ENCODE results near the gene NR3C2.
"Not testable (repeated sequence)": the region's sequence is repeated elsewhere in the genome, so short reads cannot be mapped to it uniquely, and the experiment has no call there.

Gene NR3C2

DNA sequence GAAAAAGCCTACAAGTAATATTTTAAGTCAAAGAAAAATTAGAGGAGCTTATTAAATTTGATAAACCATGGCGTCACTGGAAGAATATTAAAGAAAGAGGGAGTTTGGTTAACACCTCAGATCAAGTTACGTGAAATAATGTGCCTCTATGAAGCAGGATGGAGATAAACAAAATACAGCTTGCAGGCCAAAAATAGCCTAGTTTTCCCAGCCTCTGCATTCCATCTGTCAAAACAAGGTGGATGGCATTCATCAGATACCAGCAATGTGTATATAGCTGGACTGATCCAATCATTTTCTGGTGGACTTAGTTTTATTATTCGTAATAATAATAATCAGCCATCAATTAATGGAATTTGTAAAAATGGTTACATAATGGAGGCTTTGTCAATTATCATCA lies 230.7 kb downstream of the NR3C2 start:
- DNase-seq = no peak

DNA sequence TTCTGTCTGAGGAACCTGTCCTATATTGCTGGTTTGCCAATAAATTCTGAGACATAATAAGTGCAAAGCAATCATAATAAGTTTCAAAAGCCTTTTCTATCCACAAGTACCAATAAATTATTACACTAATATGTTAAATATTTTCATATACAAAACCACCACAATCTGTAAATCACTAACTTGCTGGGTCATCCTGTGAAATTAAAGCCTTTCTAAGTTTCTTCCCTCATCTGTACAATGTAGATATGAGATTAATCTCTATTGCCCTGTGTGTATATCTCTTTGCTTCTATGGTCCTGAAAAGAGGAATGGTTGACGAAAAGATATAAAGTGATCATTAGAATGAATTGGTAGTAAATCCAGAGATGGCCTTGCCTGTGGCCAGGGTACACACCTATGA lies 231.6 kb downstream of the NR3C2 start:
- no peak for DNase-seq

DNA sequence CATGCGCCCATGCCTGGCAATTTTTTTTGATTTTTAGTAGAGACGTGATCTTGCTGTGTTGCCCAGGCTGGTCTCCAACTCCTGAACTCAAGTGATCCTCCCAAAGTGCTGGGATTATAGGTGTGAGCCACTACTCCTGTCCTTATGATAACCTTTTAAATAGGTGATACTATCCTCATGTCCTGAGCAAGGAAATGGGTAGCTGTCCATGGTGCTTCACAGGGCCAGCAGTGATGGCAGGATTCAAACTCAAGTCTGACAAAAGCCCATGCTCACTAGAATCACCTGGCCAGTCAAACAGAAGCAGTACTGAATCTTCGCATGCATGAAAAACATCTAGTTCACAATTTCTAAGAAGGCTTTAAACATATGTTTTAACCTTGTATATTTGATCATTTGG lies 235.1 kb downstream of the NR3C2 start:
- DNase-seq = peak in 1 of 5 experiments; percentile 12

DNA sequence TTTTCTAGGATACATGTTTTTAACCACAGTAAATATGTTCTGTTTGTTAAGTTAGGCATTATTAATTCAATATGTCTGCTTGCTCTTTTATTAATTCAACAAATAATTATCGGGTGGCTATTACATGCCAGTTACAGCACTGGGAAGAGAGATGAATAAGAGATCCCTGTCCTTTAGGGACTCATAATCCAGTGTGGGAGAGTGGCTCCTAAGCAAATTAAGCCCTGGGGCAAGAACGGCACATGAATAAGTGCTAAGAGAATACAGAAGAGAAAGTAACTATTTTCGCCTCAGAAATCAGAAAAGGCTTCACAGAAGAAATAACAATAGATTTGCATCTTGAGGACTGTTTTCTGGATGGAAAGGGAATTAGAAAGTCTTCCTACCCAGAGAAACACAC lies 236.7 kb downstream of the NR3C2 start:
- no peak for DNase-seq

DNA sequence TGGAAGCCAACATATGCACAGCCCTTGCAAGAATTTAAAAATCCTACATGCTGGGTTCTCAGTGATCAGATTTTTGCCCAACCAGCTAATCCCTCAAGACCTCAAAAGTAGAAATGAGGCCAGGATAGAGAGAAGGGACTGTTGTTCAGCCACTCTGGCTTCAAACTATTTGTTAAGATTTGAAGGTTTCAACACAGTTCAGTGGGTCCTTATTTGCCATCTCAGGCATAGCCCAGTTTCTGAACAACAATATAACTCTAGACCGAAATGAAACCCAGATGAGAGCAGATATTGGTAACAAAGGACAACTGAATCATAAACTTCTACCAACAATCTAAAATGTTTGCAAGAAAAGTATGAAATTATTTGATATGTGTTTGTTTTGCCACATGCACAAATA lies 237.3 kb downstream of the NR3C2 start:
- DNase-seq = no peak

DNA sequence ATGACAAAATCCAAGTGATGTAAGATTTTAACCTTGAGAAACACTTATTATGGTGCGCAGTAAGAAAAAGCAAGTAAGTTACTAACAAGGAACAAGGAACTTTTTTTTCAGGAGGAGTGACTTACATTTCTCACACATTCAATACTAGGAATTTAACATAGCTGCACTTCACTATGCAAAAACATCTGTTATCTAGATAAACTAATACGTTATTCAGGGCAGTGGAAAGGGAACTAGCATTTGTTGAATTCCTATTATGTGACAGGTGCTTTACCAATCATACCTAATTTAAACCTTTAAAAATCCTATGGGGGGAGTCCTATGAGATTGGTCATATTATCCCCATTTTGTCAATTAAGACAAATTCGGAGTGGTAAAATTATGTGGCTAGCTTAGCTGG lies 238.0 kb downstream of the NR3C2 start:
- DNase-seq = no peak

DNA sequence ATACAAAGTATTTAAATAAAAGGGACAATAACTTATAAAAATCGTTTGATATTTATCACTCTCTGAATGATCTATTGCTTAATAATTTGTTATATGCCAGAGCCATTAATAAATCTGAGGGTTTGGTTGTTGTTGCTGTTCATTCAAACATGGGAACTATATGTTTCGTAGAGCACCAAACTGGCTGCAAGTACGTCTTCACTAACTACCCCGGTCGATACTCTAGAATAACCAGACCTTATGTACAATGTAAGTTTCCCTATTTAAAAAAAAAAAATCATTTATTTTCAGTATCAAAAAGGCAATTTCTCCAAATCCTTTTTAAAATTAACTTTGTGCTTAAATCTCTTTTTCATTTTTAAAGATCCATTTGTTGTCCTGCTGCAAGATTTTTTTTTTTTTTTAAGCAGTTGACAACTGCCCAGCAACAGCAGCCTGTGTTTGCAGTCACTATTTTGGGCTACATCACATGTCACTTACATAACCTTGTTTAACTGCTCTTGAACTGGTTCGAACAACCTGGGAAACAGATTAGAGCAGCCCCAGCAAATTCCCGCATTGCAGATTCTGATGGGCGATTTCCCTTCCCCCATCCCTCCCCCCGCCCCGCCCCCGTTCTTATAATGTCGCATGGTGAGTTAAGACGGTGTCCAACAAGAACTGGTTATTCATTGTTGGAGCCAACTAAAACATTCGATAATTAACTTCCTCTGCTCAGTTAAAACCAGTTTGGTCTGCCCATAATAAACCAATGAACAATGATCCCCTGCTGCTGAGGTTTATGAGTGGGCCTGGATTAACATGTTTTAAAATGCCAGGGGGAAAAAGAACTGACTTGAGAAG lies 238.9 kb downstream of the NR3C2 start:
- DNase-seq = no peak

DNA sequence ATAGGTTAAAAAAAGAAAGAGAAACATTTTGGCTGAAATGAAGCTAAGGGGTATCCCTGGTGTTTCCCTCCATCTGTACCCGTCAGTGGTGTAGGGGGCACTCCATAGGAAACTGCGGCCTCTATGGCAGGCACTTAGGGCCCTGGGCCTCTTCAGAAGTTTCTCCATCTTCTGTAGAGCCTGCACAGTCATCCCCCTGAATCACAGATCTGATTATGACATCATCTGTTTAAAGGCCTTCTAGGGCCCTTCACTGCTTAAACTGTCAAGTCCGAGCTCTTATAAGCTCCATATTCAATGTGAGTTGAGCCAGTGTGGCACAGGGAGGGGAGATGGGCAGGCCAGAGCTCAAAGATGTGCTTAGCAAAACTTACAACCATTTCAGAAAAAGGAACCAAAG lies 241.3 kb downstream of the NR3C2 start:
- no peak for DNase-seq

DNA sequence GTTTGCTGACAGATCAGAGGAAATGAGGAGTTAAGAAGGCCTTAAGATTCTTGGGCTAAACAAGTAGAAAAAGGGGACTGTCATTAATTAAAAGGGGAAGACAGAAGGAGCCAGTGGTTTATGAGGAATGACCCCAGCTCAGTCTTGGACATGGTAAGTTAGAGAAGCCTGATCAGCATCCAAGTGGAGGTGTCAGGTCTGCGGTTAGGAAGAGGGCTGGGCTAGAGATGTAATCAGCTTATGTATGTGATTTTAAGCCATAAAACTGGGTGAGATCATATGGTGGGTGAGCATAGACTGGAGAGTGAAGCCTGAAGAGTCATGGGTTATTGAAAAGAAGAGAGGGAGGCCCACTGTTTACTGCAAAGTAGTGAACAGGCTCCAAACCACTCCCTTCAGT lies 246.1 kb downstream of the NR3C2 start:
- DNase-seq = peak in 1 of 5 experiments; percentile 9

DNA sequence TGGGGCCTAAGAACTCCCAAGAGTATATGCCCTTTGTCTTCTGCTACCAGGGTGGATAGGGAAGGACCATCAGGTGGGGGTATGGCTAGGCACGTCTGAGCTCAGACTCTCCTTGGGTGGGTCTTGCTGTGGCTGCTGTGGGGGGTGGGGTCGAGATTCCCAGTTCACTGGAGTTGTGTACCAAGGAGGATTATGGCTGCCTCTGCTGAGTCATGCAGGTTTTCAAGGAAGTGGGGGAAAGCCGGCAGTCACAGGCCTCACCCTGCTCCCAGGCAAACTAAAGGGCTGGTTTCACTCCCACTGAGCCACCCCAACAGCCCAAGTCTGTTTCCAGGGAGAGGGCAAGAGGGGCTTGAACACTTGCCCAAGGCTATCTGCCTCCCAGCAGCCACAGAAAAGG lies 249.7 kb downstream of the NR3C2 start:
- no peak for DNase-seq

DNA sequence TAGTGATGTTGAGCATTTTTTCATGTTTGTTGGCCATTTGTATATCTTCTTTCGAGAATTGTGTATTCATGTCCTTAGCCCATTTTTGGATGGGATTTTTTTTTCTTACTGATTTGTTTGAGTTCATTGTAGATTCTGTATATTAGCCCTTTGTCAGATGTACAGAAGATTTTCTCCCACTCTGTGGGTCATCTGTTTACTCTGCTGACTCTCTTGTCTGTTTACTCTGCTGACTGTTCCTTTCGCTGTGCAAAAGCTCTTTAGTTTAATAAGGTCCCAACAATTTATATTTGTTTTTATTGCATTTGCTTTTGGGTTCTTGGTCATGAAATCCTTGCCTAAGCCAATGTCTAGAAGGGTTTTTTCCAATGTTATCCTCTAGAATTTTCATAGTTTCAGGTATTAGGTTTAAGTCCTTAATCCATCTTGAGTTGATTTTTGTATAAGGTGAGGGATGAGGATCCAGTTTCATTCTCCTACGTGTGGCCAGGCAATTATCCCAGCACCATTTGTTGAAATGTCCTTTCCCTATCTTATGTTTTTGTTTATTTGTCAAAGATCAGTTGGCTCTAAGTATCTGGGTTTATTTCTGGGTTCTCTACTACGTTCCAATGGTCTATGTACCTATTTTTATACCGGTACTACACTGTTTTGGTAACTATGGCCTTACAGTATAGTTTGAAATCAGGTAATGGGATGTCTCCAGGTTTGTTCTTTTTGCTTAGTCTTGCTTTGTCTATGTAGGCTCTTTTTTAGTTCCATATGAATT lies 254.6 kb downstream of the NR3C2 start:
- DNase-seq = not testable (repeated sequence)

DNA sequence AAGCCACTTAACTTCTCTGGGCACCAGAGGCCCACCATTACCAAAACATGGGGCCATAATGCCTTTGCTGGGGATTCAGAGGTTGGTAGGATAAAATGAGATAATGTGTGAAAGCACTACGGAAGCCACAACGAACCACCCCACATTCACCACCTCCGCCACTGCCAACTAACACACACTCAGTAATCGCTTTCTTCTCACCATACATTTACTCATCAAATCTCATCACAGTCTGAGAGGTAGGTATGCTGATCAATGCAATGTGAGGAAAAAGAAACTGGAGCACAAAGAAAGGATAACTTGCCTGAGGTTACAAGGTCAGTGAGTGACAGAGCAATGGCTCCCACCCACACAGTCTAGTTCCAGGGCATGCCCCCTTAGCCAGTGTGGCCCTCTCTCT lies 257.3 kb downstream of the NR3C2 start:
- DNase-seq = no peak

DNA sequence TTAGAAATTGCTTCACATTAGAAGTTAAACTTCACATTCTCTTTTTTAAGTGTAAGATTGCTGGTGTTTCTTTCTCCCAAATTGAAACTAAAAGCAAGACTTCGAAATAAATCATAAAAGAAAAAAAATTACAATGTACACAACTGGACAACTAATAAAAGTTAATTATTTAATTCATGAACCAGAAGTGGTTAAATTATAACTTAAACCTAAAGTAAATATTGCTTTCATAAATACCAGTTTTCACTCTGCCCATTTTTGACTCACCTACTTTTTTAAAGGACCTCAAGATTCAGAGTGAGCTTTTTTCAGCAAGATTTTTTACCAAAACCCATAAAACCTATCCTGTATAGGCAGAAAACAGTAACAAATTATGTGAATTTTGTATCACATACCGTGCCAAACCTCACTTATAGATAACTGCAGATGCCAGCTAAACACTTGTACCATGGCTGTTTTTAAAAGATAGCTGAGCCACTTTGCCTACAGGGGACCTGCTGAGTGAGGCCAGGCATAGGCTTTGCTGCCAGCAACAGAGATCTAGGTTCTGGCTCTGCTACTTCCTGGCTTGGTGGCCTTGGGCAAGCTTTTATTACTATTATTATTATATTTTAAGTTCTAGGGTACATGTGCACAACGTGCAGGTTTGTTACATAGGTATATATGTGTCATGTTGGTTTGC lies 259.8 kb downstream of the NR3C2 start:
- no peak for DNase-seq

DNA sequence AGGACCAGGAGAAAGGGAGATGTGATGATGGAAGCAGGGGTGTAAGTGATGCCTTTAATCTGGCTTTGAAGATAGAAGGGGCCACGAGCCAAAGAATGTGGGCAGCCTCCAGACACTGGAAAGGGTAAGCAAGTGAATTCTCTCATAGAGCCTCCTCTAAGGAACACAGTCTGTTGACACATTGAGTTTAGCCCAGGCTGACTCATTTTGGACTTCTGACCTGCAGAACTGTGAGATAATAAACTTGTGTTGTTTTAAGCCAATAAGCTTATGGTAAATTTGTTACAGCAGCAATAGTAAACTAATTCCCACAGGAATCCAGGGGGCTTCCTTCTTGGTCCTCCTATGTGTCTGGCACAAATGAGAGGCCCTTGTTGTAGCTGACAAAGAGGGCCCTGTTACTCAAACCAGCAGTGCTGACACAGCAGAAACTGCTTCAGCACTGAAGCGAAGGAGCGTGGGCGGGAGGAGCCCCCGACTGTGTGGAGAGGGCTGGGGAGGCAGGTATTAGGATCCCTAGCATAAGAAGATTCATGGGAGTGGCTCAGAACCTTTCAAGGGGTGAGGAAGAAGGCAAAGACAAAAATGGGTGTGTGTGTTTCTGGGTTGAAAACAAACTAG lies 268.7 kb downstream of the NR3C2 start:
- DNase-seq = no peak

DNA sequence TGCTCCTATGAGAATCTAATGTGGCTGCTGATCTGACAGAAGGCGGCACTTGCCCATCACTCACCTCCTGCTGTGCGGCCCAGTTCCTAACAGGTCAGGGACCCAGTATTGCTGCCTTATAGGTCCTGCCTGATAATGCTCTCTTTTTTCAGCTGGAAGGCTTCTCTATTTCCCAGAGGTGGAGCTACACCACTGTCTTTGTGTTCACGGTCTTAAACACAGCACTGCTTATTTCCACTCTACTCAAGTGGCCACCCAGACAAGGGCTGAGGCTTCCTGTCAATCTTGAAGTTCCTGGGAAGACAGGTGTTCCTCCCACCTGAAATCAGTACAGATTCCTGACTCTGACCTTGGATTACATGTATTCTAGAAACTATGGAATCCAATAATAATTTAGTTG lies 270.6 kb downstream of the NR3C2 start:
- DNase-seq = no peak

DNA sequence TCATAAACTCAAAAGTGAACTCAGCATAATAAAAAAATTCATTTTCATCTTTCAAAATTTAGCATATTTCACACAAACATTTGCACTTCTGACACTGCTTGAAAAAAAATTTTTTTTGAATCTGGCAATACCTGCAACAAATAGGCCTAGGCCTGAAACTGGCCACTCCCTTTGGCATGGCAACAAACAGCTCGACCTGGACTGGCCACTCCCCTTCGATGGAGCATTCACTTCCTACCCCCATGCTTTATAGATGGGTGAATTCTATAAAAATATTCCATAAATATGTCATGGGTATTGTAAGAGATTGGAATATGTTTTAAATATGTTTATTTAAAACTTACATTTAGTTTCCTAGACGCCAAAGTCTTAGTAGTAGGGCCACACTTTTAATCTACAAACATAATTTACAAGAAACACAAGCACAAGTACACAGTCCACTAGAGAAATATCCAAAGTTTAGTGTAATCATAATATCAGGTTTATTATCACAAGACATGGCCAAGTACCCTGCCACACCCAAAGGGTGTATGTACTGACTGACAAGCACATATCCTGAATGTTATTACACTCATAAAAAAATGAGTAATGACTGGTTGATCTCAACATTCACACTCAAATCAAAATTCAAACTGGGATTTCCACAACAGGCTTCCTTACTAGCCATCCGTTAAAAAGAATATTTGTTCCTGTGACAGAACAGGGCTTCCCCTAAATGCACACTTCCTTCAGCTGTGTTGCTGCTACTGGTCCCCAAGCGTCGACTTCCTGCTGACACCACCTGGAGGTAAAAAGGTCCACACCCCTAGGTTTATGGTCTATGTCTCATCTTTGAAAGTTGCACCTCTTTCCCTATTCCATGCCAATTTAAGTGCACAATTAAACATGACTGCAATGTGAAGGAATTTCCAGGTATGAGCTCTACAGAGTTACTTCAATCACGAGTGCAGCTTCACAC lies 271.5 kb downstream of the NR3C2 start:
- peak in 1 of 5 experiments; percentile 8 for DNase-seq

DNA sequence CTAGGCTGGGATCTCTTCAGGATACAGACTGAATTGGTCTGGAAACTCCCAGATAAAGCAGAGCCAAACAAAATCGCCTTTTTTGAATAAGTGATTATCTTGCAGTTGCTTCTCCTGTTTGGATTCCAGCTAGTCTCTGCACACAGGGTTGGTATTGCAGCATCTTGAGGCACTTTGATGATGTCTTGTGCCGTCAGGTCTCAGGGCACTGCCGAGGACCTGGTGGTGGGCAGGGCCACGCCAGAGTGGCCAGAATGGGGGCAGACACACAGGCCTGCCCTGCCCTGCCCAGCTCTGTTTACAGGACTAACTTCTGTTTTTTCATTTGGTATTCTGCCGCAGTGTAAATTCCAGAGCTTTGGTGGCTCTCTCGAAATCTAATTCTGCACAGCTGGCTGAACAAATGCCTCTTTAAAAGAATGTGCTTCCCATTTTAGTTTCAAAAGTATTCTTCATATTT lies 276.1 kb downstream of the NR3C2 start:
- DNase-seq = no peak

DNA sequence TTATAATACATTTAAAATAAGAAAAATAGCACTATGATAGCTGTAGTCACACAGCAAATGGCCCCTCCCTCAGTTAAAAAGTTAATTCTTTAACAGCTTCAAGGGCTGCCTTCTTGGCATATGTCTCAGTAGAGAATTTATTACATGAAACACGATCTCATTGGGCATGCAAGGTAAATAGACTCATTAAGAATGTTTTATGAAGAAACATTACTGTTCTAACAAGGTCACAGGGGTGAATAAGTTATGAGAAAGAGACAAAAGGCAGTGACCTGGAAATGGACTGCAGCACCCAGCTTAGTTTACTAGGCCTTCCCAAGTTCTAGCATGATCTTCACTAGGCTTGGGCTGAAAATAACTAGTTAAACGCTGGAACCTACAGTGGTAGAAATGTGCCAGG lies 277.7 kb downstream of the NR3C2 start:
- DNase-seq = no peak

DNA sequence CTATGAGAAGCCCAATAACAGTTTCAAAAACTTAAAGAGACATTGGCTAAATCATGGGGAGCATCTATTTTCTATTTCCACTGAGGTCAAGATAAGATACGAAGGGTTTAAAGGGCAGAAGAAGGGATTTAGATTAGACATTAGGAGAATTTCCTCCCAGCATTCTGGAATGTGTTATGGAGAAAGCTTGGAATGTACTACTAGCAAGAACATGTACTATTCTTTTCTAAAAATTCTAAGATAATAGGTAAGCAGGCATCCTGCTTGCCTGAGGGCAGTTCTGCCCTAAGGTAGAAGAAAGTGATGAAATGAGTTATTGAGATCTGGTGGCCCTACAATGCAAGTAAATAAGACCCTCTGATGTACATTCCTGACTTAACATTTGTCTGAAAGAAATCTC lies 279.2 kb downstream of the NR3C2 start:
- no peak for DNase-seq

DNA sequence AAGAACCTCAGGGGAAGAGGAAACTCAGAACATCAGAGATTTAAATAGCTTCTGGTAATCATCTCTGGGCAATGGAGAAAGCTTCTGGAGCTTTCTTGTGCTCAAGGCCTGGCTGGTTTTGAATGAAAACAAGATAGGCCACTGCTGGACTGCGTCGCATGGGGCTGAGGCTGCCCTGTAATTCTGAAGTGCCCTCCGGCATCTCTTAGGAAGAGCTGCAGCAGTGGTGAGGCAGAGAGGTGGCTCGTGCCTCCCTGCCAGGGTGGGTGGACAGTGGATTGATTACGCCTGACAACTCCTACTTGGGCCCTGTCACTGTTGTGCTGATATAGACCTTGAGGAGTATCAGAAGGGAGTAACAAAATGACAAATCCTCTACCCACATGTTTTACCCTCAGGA lies 279.7 kb downstream of the NR3C2 start:
- no peak for DNase-seq

DNA sequence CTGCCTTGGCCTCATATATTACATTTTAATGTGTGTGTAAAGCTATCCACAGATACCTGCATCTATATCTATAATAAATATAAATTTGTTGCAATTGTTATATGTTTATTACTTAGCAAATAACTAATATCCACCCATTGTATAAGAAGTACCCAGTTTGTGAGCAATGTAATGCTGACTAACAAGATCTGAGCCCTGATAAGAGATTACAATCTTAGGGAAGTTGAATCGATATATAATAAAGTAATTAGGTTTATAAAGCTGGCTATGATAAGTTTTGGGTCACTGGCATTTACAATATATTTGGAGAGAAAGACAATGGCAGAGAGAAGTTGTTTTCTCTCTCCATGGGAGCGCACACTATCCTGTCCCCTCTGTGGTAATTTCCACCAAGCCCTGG lies 280.6 kb downstream of the NR3C2 start:
- no peak for DNase-seq

DNA sequence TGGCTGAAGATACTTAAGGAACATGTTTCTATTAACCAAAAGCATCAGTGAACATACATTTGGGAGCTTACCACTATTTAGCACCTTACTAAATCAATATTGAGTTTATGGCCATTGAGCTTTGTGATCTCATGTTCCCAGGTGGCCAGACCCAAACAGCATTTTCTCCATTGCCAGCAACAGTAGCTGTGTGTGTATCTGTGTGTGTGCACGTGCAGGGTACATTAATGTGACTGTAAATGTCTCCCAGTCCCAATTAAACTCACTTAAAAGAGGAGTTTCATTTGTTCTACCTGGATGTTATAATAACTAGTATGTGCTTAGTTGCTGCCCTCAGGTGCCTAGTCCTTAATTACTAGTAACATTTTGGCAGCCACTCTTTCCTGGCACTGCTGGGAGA lies 282.4 kb downstream of the NR3C2 start:
- no peak for DNase-seq

Measured in T-helper 2 cell (primary cell).